DMS79 treated with DMSO at 0.1 percent for 48 hours (cell line): ENCODE measurements around the gene NECAB2.

Source experiments
- DNase-seq: peaks from one replicate; lab custom pipeline; 2025; lab: John Stamatoyannopoulos, UW

NECAB2 gene

DNA sequence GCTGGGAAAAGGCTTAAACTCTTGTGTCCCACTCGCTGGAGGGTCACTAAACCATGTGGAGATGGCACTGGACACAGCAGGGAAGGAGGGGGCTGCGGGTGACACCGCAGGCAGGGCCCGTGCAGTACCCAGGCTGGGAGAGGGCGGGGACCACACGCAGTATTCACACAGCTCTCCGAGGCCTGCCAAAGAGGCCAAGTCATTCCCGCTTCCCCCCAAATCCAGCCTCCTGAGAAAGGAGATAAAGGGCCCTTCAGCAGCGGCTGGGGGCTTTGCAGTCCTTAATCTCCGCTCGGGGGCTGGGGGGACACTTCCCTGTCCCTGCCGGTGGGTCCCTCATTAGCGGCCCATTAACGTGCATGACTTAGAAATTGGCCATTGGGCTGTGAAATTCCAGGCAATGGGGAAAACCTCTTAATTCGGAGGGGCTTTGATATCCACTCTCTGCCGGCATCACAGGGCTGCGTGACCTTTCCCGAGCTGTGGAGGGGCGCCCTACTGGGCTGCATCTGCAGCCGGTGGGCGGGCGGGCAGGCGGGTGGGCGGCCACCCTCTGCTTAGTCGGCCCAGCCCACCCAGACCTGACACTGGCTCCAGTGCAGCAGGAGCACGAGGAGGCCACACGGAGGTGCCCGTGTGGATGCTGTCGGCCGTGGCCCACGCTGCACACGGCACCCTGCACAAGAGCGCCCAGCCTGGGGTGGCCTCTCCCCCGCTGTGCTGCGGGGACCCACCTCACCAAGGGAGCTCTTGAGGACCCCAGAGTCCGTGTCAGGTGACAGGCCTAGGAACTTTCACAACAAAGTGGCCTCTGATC, 77.2 kb downstream of the NECAB2 start:
- no peak for DNase-seq

DNA sequence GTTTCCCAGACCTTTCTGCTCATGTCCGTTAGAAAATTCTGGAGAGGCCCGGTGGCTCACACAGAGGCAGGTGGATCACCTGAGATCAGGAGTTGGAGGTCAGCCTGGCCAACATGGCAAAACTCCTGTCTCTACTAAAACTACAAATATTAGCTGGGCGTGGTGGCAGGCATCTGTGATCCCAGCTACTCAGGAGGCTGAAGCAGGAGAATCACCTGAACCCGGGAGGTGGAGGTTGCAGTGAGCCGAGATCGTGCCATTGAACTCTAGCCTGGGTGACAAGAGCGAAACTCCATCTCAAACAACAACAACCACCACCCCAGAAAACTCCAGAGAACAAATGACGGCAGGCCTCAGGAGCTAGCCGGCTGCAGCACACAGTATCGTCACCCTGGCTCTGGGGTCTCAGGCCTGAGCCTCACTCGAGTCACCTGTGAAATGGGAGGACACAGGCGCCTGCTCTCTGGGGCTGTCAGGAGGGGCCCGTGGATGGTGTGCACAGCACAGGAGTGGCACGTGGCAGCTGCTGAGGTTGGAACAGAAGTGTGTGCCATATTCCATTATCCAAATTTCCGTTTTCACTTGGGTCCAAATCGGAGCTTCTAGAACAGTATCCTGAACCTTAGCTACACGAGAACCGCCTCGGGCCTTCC, 77.9 kb downstream of the NECAB2 start:
- DNase-seq: no peak

DNA sequence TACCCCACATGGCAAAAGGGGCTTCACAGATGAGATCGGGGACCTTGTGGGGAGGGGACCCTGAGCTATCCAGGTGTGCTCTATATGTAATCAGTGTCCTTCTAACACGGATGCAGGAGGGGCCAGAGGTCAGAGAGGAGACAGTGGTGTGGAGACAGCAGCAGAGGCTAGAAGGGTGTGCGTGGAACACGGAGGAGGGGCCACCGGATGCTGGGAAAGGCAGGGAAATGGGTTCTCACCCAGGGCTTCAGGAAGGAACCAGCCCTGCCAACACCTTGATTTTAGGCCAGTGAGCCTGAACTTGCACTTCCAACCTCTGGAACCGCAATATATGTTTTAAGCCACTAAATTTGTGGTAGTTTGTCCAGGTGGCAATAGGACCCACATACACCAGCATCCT, 79.2 kb downstream of the NECAB2 start:
- no peak for DNase-seq

DNA sequence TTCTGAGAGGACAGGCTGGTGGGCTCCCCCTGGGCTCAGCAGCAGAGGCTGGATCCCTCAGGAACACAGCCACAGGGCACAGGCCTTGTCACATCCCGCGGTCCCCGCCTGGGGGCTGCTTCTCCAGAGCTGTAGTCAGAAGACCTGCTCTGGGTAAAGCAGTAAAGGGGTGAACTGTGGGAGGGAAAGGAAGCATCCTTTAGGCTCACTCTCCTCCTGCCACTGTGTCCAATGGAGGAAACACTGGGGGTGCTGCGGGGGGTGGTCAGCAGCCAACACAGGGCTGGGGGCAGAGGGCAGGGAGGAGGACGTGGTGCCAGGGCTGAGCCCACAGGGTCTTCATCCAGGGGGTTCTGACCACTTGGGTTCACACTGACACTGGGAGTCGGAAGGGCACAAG, 79.6 kb downstream of the NECAB2 start:
- no peak for DNase-seq

DNA sequence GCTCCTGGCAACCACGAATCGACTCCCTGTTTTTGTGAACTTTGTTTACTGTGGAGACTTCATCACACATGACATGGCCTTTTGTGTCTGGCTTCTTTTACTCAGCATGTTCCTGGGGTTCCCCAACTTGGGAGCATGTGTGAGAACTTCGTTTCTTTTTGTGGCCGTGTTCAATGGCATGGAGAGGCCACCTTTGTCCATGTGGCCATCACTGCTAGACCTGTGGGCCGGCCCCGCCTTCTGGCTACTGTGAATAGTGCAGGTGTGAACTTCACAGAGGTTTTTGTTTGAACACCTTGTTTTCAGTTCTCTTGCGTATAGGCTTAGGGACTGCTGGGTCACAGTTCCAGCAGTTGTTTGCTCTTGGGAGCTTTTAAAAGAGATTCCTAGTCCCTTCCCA, 80.2 kb downstream of the NECAB2 start:
- DNase-seq: no peak

DNA sequence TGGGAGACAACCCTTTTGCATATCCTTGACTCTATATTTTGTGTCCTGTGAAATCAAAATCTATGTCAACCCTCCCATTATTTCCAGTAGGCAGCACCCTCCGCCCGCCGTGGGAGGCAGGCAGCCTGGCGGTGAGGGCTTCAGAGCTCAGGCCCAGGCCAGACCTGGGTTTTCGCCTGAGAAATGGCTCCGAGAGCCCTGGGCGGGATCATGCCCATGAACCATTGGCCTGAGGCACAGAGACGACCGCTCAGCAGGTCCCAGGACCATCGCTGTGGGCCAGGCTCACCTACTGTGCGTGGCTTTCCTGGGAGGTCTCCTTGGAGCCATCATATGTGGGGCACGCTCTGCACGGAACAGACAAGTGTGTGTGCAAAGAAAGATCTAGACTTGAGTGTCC, 80.8 kb downstream of the NECAB2 start:
- no peak for DNase-seq

DNA sequence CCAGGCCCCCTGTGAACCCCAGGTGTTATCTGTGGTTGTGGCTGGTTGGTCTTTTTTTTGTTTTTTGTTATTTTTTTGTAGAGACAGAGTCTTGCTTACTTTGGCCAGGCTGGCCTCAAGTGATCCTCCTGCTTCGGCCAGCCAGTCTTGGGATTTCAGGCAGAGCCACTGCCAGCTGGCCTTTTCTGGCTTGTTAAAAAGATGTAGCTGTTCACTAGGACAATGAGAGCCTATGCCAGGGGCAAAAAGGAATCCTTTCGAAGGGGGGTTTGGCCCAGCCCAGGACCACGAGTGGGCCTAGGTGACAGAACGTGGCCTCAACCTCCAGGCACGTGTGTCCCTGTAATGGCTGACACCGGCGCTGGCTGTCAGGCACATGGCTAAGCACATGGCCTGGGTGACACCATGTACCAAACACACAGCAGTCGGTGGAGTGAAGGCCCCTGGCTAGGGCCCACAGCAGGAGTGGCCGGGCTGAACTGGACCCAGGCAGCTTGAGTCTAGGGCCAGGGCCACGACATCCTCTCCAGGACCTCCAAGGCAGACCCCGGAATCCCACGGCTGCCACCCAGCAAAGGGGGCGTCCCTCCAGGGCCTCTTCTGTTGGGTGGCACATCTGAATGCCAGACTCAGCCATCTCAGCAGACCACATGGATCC, 81.5 kb downstream of the NECAB2 start:
- no peak for DNase-seq

DNA sequence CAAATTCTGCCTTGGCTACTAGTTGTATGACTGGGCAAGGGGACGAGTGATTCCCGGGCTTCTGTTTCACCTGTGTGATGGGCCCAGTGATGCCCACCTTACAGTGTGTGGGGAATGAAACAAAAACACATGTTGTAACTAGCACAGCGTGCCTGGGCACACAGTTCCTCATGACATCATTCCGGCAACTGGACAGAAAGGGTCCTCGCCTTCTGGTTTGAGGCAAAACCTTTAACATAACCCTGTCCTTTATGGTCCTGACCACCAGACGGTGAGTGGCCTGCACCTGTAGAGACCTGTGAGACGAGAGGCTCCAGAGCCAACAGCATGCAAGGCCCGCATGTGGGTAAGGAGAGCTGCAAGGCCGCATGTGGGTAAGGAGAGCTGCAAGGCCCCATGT, 82.3 kb downstream of the NECAB2 start:
- no peak for DNase-seq

DNA sequence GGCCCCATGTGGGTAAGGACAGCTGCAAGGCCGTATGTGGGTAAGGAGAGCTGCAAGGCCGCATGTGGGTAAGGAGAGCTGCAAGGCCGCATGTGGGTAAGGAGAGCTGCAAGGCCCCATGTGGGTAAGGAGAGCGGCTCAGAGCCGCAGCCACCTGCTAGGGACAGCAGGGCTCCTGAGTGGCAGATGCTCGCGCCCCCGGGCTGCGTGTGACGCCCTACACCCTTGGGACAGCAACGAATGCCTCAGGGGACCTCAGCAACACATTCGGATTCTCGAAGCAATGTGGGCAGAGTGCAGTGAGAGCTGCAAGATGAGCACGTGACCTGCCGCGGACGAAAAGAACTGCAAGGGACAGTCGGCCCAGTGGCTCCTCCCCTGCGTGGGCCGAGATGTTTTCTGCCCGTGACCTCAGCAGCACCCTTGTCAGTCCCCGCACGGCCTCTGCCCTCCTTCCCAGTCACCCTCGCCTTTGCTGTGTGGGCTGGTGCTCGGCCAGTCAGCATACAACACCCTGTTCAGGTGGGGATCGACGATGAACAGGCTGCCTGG, 84.1 kb downstream of the NECAB2 start:
- DNase-seq: no peak
